HL-60 (cell line): Measurements from ENCODE around the gene LAMA2.

Experiments used
- GABPA ChIP-seq: IDR thresholded peaks from 2 replicates; pipeline ENCODE4 v1.6.1; 2012; ENCODE audit warnings: low read depth
- POLR2AphosphoS5 ChIP-seq: IDR thresholded peaks from 2 replicates; pipeline ENCODE4 v1.6.1; 2012; ENCODE audit warnings: low read depth
- REST ChIP-seq: IDR thresholded peaks from 2 replicates; pipeline ENCODE4 v1.6.1; 2012; ENCODE audit warnings: low read depth; ENCODE audit not compliant: insufficient replicate concordance
- SPI1 ChIP-seq: IDR thresholded peaks from 2 replicates; pipeline ENCODE4 v1.6.1; 2012; ENCODE audit warnings: low read depth, mild to moderate bottlenecking, borderline replicate concordance
- TF ChIP-seq, protein P1 (sequence below): IDR thresholded peaks from one replicate; pipeline ENCODE4 v1.5.1; 2011; ENCODE audit warnings: low read length, control low read depth, inconsistent platforms; ENCODE audit not compliant: insufficient read depth

DNA sequence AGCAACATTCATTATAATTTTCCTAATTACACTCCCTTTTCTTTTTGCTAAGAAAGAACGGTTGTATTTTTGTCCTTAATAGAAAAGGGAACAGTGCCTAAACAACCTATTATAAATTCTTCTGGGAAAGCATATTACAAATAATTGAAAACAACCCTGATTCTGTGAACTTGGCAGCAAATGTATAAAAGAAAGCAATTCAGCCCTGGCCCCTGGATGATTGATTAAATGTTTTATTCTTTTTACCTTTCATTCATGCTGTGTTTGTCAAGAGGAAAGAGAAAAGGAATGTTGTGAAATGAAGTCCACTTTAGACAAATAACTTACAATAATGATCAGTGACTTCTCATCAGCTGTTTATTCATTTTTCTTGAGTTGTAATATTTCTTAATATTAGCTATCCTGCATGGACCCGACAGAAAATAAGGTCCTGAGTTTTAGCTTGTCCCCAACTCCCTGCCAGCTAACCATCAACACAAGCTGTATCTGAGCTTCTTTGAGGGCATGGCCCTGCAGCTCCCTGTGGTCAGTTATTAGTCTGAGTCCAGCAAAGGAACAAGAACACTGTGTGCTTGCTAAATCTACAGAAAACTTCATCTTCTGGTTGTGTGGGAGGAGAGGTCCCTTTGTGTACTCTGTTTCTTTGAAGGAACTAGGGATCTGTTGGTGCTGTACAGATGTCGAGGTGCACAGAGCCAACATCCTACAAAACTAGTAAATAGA, 248.2 kb downstream of the LAMA2 start:
- TF ChIP-seq, protein P1, sequence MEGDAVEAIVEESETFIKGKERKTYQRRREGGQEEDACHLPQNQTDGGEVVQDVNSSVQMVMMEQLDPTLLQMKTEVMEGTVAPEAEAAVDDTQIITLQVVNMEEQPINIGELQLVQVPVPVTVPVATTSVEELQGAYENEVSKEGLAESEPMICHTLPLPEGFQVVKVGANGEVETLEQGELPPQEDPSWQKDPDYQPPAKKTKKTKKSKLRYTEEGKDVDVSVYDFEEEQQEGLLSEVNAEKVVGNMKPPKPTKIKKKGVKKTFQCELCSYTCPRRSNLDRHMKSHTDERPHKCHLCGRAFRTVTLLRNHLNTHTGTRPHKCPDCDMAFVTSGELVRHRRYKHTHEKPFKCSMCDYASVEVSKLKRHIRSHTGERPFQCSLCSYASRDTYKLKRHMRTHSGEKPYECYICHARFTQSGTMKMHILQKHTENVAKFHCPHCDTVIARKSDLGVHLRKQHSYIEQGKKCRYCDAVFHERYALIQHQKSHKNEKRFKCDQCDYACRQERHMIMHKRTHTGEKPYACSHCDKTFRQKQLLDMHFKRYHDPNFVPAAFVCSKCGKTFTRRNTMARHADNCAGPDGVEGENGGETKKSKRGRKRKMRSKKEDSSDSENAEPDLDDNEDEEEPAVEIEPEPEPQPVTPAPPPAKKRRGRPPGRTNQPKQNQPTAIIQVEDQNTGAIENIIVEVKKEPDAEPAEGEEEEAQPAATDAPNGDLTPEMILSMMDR = no peak
- TF ChIP-seq REST (no peak), GABPA (no peak), SPI1 (no peak), POLR2AphosphoS5 (no peak)
